ENCODE measurements around the gene QKI.

QKI gene

DNA sequence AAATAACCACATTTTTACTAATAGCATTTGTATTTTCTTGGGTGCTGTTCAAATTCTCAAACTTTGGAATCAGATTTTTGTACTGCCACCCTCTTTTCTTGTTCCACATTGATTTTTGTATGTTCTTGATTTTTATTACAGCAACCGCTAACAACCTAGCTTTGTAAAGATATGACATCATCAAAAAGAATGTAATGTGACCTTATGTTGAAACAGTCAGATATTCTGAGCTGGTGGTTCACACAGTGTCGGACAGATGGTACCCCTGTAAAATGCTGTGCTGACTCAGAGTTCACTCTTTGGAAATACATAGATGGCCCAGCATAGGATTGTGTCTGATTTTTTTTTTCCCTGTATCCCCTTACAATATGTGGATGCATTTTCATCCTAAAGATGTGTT, 118.9 kb downstream of the QKI start (continued):
- TF ChIP-seq, protein P1, sequence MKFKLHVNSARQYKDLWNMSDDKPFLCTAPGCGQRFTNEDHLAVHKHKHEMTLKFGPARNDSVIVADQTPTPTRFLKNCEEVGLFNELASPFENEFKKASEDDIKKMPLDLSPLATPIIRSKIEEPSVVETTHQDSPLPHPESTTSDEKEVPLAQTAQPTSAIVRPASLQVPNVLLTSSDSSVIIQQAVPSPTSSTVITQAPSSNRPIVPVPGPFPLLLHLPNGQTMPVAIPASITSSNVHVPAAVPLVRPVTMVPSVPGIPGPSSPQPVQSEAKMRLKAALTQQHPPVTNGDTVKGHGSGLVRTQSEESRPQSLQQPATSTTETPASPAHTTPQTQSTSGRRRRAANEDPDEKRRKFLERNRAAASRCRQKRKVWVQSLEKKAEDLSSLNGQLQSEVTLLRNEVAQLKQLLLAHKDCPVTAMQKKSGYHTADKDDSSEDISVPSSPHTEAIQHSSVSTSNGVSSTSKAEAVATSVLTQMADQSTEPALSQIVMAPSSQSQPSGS (tag by site-specific recombination; IDR thresholded peaks at IDR 0.05; ENCODE audit: low read depth) = peak; percentile 98
- TF ChIP-seq ZNF664 (tag by site-specific recombination; IDR thresholded peaks at IDR 0.05) = no peak
- TF ChIP-seq, protein P2, sequence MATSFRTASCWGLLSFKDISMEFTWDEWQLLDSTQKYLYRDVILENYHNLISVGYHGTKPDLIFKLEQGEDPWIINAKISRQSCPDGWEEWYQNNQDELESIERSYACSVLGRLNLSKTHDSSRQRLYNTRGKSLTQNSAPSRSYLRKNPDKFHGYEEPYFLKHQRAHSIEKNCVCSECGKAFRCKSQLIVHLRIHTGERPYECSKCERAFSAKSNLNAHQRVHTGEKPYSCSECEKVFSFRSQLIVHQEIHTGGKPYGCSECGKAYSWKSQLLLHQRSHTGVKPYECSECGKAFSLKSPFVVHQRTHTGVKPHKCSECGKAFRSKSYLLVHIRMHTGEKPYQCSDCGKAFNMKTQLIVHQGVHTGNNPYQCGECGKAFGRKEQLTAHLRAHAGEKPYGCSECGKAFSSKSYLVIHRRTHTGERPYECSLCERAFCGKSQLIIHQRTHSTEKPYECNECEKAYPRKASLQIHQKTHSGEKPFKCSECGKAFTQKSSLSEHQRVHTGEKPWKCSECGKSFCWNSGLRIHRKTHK (tag by site-specific recombination; IDR thresholded peaks at IDR 0.05) = no peak
- TF ChIP-seq ZBTB48 (tag by site-specific recombination; IDR thresholded peaks at IDR 0.05) = no peak
- TF ChIP-seq KLF8 (tag by site-specific recombination; IDR thresholded peaks at IDR 0.05) = 0 out of 2 replicates have a peak, but pooled peaks have one; percentile 42
- TF ChIP-seq, protein P3, sequence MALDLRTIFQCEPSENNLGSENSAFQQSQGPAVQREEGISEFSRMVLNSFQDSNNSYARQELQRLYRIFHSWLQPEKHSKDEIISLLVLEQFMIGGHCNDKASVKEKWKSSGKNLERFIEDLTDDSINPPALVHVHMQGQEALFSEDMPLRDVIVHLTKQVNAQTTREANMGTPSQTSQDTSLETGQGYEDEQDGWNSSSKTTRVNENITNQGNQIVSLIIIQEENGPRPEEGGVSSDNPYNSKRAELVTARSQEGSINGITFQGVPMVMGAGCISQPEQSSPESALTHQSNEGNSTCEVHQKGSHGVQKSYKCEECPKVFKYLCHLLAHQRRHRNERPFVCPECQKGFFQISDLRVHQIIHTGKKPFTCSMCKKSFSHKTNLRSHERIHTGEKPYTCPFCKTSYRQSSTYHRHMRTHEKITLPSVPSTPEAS (tag by site-specific recombination; IDR thresholded peaks at IDR 0.05) = no peak
- TF ChIP-seq ZNF426 (tag by site-specific recombination; IDR thresholded peaks at IDR 0.05) = no peak
- no peak for TF ChIP-seq ZFP41 (tag by site-specific recombination; IDR thresholded peaks at IDR 0.05; ENCODE audit: borderline replicate concordance)
- no peak for TF ChIP-seq GLIS1 (tag by site-specific recombination; IDR thresholded peaks at IDR 0.05)
- no peak for TF ChIP-seq ZNF16 (tag by site-specific recombination; IDR thresholded peaks at IDR 0.05; ENCODE audit: low read depth)
- no peak for TF ChIP-seq ZNF155 (tag by site-specific recombination; IDR thresholded peaks at IDR 0.05)
- peak; percentile 95 for TF ChIP-seq ZNF629 (tag by site-specific recombination; IDR thresholded peaks at IDR 0.05)
- no peak for TF ChIP-seq ZNF202 (tag by site-specific recombination; IDR thresholded peaks at IDR 0.05; ENCODE audit: borderline replicate concordance)
- TF ChIP-seq ZNF112 (tag by site-specific recombination; IDR thresholded peaks at IDR 0.05) = no peak
- TF ChIP-seq HOXA7 (CRISPR knock-in tag; IDR thresholded peaks at IDR 0.05; ENCODE audit: borderline replicate concordance) = no peak
- TF ChIP-seq ZNF548 (tag by site-specific recombination; IDR thresholded peaks at IDR 0.05) = no peak
- TF ChIP-seq PRDM1 (tag by site-specific recombination; IDR thresholded peaks at IDR 0.05) = no peak
- TF ChIP-seq ZNF211 (tag by site-specific recombination; IDR thresholded peaks at IDR 0.05; ENCODE audit: low read depth) = no peak
- no peak for TF ChIP-seq ZNF791 (tag by site-specific recombination; IDR thresholded peaks at IDR 0.05)
- no peak for TF ChIP-seq ZNF133 (tag by site-specific recombination; IDR thresholded peaks at IDR 0.05)
- TF ChIP-seq ZNF501 (tag by site-specific recombination; IDR thresholded peaks at IDR 0.05) = no peak
- no peak; the same call in 1 of the 2 replicates for TF ChIP-seq KLF10 (tag by site-specific recombination; IDR thresholded peaks at IDR 0.05)
- TF ChIP-seq ZNF324 (tag by site-specific recombination; IDR thresholded peaks at IDR 0.05) = no peak
- TF ChIP-seq ZNF560 (tag by site-specific recombination; IDR thresholded peaks at IDR 0.05; ENCODE audit: borderline replicate concordance) = no peak
- no peak for TF ChIP-seq WT1 (tag by site-specific recombination; IDR thresholded peaks at IDR 0.05)
- TF ChIP-seq, protein P4, sequence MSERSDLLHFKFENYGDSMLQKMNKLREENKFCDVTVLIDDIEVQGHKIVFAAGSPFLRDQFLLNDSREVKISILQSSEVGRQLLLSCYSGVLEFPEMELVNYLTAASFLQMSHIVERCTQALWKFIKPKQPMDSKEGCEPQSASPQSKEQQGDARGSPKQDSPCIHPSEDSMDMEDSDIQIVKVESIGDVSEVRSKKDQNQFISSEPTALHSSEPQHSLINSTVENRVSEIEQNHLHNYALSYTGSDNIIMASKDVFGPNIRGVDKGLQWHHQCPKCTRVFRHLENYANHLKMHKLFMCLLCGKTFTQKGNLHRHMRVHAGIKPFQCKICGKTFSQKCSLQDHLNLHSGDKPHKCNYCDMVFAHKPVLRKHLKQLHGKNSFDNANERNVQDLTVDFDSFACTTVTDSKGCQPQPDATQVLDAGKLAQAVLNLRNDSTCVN (tag by site-specific recombination; optimal IDR thresholded peaks at IDR 0.05) = no peak
- no peak for TF ChIP-seq ZNF610 (tag by site-specific recombination; IDR thresholded peaks at IDR 0.05; ENCODE audit: borderline replicate concordance)
- TF ChIP-seq, protein P5, sequence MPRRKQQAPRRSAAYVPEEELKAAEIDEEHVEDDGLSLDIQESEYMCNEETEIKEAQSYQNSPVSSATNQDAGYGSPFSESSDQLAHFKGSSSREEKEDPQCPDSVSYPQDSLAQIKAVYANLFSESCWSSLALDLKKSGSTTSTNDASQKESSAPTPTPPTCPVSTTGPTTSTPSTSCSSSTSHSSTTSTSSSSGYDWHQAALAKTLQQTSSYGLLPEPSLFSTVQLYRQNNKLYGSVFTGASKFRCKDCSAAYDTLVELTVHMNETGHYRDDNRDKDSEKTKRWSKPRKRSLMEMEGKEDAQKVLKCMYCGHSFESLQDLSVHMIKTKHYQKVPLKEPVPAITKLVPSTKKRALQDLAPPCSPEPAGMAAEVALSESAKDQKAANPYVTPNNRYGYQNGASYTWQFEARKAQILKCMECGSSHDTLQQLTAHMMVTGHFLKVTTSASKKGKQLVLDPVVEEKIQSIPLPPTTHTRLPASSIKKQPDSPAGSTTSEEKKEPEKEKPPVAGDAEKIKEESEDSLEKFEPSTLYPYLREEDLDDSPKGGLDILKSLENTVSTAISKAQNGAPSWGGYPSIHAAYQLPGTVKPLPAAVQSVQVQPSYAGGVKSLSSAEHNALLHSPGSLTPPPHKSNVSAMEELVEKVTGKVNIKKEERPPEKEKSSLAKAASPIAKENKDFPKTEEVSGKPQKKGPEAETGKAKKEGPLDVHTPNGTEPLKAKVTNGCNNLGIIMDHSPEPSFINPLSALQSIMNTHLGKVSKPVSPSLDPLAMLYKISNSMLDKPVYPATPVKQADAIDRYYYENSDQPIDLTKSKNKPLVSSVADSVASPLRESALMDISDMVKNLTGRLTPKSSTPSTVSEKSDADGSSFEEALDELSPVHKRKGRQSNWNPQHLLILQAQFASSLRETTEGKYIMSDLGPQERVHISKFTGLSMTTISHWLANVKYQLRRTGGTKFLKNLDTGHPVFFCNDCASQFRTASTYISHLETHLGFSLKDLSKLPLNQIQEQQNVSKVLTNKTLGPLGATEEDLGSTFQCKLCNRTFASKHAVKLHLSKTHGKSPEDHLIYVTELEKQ (tag by site-specific recombination; IDR thresholded peaks at IDR 0.05; ENCODE audit: borderline replicate concordance) = no peak
- 0 out of 2 replicates have a peak, but pooled peaks have one; percentile 9 for TF ChIP-seq ZNF558 (tag by site-specific recombination; IDR thresholded peaks at IDR 0.05)
- no peak for TF ChIP-seq ZNF776 (tag by site-specific recombination; IDR thresholded peaks at IDR 0.05; ENCODE audit: borderline replicate concordance)
- no peak for TF ChIP-seq IKZF3 (tag by site-specific recombination; IDR thresholded peaks at IDR 0.05)
- peak; percentile 49 for TF ChIP-seq ZNF366 (tag by site-specific recombination; conservative IDR thresholded peaks at IDR 0.05)
- no peak for TF ChIP-seq ZFP3 (tag by site-specific recombination; IDR thresholded peaks at IDR 0.05; ENCODE audit: low read depth)
- no peak for TF ChIP-seq ZNF157 (tag by site-specific recombination; IDR thresholded peaks at IDR 0.05)

All from HEK293 (cell line).